Heart left ventricle (tissue), 16 donors: ENCODE data around the gene ARFGAP1. TPM values are rescaled to one million over a fixed set of nuclear protein-coding genes. Genes with fewer than 3 reads are reported as not detected.

Experiments
- ATAC-seq, 4 donors: fragments of 200-7000 bp; cut with Tn5 transposase; one replicate each; pipeline ENCODE4 v1.9.1; 2020 to 2022; ENCODE audit warnings: moderate library complexity in 4 of 4, mild to moderate bottlenecking in 3 of 4, moderate number of reproducible peaks in 1 of 4
- DNase-seq, 5 donors: peaks; one replicate each; pipeline ENCODE4 v3.0.0-alpha.2; 2020
- H3K27ac ChIP-seq, 12 donors: fragments of 200-600 bp; sonication (generic) in 4 of 12; one replicate each; pipeline versions ENCODE4 v1.5.0 to v1.8.0; 2016 to 2022; ENCODE audit warnings: mild to moderate bottlenecking in 2 of 12
- H3K27me3 ChIP-seq, 9 donors: fragments of 200-600 bp; sonication (generic) in 2 of 9; one replicate each; pipeline versions ENCODE4 v1.5.1 to v1.8.0; 2016 to 2022; ENCODE audit warnings: mild to moderate bottlenecking in 3 of 9
- H3K36me3 ChIP-seq, 9 donors: fragments of 200-600 bp; sonication (generic) in 2 of 9; one replicate each; pipeline versions ENCODE4 v1.5.0 to v1.8.0; 2018 to 2022; ENCODE audit warnings: mild to moderate bottlenecking in 2 of 9
- H3K4me1 ChIP-seq, 12 donors: fragments of 200-600 bp; sonication (generic) in 4 of 12; one replicate each; pipeline versions ENCODE4 v1.5.0 to v1.8.0; 2016 to 2022; ENCODE audit warnings: mild to moderate bottlenecking in 3 of 12
- H3K4me3 ChIP-seq, 12 donors: fragments of 200-600 bp; sonication (generic) in 4 of 12; one replicate each; pipeline versions ENCODE4 v1.5.0 to v1.8.0; 2017 to 2022; ENCODE audit warnings: mild to moderate bottlenecking in 9 of 12, moderate library complexity in 4 of 12
- H3K9me3 ChIP-seq, 12 donors: fragments of 200-600 bp; sonication (generic) in 4 of 12; one replicate each; pipeline versions ENCODE4 v1.5.0 to v1.8.0; 2016 to 2022; ENCODE audit warnings: mild to moderate bottlenecking in 1 of 12
- CTCF ChIP-seq, 12 donors: fragments of 200-600 bp; sonication (generic) in 4 of 12; IDR thresholded peaks; one replicate each; pipeline versions ENCODE4 v1.5.0 to v1.8.0; 2018 to 2022; ENCODE audit warnings: antibody characterized with exemption in 12 of 12, mild to moderate bottlenecking in 5 of 12
- POLR2A ChIP-seq, 2 donors: fragments of 450-650 bp; IDR thresholded peaks; one replicate each; pipeline ENCODE4 v1.6.1; 2017; ENCODE audit warnings: antibody characterized with exemption in 2 of 2, mild to moderate bottlenecking in 2 of 2, moderate library complexity in 2 of 2
- WGBS, 4 donors: extraction: QIAGEN DNeasy Blood & Tissue Kit in 2 of 4; methylation state at CpG; one replicate each; pipeline versions ENCODE4 v1.1.5 to v1.1.7; 2013 to 2018; 5-methylcytosine and 5-hydroxymethylcytosine counted together
- intact Hi-C, 10 donors: fragments of 100-400 bp; cut with DNase I; formaldehyde crosslinking; loops; one replicate each; pipeline versions ENCODE4 v1.11.1 to v1.14.2; 2022
- polyA plus RNA-seq, 2 donors: library from polyadenylated mRNA; stranded (reverse); fragments of 200-250 nt; gene quantifications; one replicate each; pipeline ENCODE4 v1.2.3, GENCODE V29; 2013
- total RNA-seq, 9 donors: library from RNA; depleted of rRNA in 2 of 9; stranded (reverse); fragments of >200 nt in 2 of 9; fragmentation: NEBNext Ultra II Directional in 3 of 9; extraction: Animal tissue kit (Norgen Biotek cat#: 25700) in 3 of 9; gene quantifications; one replicate each; pipeline versions ENCODE4 v1.1.0 to v1.2.4, GENCODE V29; 2016 to 2023
- donor health status: ischemic (EF 13 %, LVEDD 7.1; RV severe dilation, severe dysfunction).
- donor health status: healthy with polysubstance abuse.
- donor health status: DM: no; HTN: yes; CAD: no.
- donor health status: DM: no; HTN: no; CAD: no.
- donor health status: ischemic (EF 25% LVEDD 6.9; RV normal size, moderate dysfunction).
- donor health status: ischemic (EF 25% LVEDD 5.7; RV mildly dilated, moderate dysfunction).
- donor health status: healthy.
- donor health status: DM: yes; HTN: yes; CAD: no.
- donor health status: ischemic (EF 35%, LVEDD 5.7; RV mildly dilated, moderate dysfunction).
- donor health status: nonischemic (EF 11% LVEDD 7.7; RV severe dilation, severe dysfunction).
- donor health status: DM: yes; HTN: yes; CAD: no.
- donor health status: PGD.
- donor health status: ischemic (EF 29% LVEDD 5.4; RV normal size, mild dysfunction).
- donor health status: nonischemic (EF 23%, LVEDD 6.1; RV moderate dilation, normal function).

The ARFGAP1 gene
- total and polyA plus RNA-seq, 11 donors: 14.3 to 51.6 (median 29.5) TPM

GRCh38 chr20:63244468-63244867 lies 28.1 kb upstream of the ARFGAP1 start:
- ATAC-seq (no peak), DNase-seq (no peak)
- H3K27ac ChIP-seq: no peak overlapping the region
- no peaks in the 10 kb centered on the region for H3K36me3 ChIP-seq
- H3K4me1 ChIP-seq: no peaks in the 10 kb centered on the region
- peaks cover 7 to 54% (median 22%) of the 10 kb centered on the region in 9 donors for H3K27me3 ChIP-seq
- no peak for TF ChIP-seq POLR2A (IDR thresholded peaks at IDR 0.05)
- TF ChIP-seq CTCF (IDR thresholded peaks at IDR 0.05): no peak
- no peaks in the 10 kb centered on the region for H3K9me3 ChIP-seq
- intact Hi-C loops: no loop called here
- WGBS, 4 donors: 85 to 91% (median 88%) methylated on average over 7 to 10 of the region's 10 CpGs
- H3K4me3 ChIP-seq: no peak overlapping the region

DNA sequence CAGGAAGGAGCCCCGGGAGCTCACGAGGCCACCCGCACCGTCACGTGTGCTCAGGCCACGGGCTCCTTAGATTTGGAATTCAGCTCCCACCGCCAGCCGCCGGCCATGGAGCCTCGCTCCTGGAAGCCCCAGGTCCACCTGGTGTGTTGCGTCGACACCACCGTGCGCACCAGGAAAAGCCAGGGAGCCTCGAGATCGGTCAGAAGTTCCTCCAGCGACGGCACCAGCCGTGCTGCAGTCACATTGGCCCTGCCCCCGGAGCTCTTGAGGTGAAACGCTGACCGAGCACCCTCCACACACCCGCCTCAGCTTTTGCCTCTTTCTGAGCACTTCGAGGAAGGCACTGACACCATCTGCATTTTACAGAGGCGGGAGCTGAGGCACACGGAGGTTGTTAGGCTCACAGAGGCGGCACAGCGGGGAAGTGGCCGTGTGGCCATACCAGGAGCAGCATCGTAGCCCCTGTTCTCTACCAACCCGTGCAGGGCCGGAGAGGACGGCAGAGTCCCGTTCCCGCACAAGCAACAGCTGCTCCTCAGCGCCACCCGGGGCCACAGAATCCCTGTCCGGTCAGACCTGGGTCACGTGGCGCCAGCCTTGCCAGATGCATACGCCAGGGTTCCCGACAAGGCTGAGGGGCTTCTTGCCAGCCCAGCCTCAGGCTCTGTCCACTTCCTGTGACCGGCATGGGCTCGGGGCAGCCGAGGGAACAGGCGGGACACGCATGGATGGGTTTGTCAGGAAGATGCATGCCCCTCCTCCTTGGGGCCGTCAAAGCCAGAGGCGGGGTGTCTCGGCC lies 25.9 kb upstream of the ARFGAP1 start:
- DNase-seq (peak in 2 of 5 donors; percentile 56 to 60), ATAC-seq (peak in 3 of 4 donors; percentile 28 to 60 (median 54))
- Histone ChIP-seq H3K4me1 (no peaks in the 10 kb centered on the region), H3K27ac (no peak overlapping the region), H3K4me3 (no peak overlapping the region), H3K27me3 (peaks cover 8 to 63% (median 27%) of the 10 kb centered on the region in 9 donors), H3K36me3 (no peaks in the 10 kb centered on the region), H3K9me3 (no peaks in the 10 kb centered on the region)
- 39 to 55% (median 45%) methylated on average over 30 to 50 of the region's 50 CpGs for WGBS, 4 donors
- intact Hi-C loops: no loop called here
- TF ChIP-seq CTCF (IDR thresholded peaks at IDR 0.05): no peak
- TF ChIP-seq POLR2A (IDR thresholded peaks at IDR 0.05): no peak

- intact Hi-C loops: no loop called here
Measured at GRCh38 chr20:63247671-63248228, 24.9 kb upstream of the ARFGAP1 start.

More at GRCh38 chr20:63247671-63248228, 24.9 kb upstream of the ARFGAP1 start:
- Histone ChIP-seq H3K4me1 (no peaks in the 10 kb centered on the region), H3K4me3 (no peak overlapping the region), H3K9me3 (no peaks in the 10 kb centered on the region), H3K36me3 (no peaks in the 10 kb centered on the region), H3K27ac (no peak overlapping the region), H3K27me3 (peaks cover 15 to 73% (median 38%) of the 10 kb centered on the region in 9 donors)
- DNase-seq (peak in 1 of 5 donors; percentile 53), ATAC-seq (no peak)
- 61 to 73% (median 72%) methylated on average over 13 to 24 of the region's 24 CpGs for WGBS, 4 donors
- TF ChIP-seq CTCF (IDR thresholded peaks at IDR 0.05) (no peak), POLR2A (IDR thresholded peaks at IDR 0.05) (no peak)
